Breast epithelium (tissue), 4 donors: ENCODE data around the gene AMPH. TPM values are rescaled to one million over a fixed set of nuclear protein-coding genes. Genes with fewer than 3 reads are reported as not detected.

Source experiments
- DNase-seq, 2 donors: peaks; one replicate each; pipeline ENCODE4 v3.0.0-alpha.2; 2019; ENCODE audit warnings: low spot score in 2 of 2
- H3K27ac ChIP-seq, 2 donors: fragments of 200-600 bp; sonication (generic) in 1 of 2; one replicate each; pipeline ENCODE4 v1.5.1; 2016 to 2019; ENCODE audit warnings: mild to moderate bottlenecking in 1 of 2
- H3K27me3 ChIP-seq, 2 donors: fragments of 200-600 bp; sonication (generic) in 1 of 2; one replicate each; pipeline versions ENCODE4 v1.5.1 to v1.6.0; 2017 to 2019; ENCODE audit warnings: control low read depth in 1 of 2, mild to moderate bottlenecking in 1 of 2
- H3K36me3 ChIP-seq: fragments of 200-600 bp; one replicate; pipeline ENCODE4 v1.5.1; 2019
- H3K4me1 ChIP-seq, 2 donors: fragments of 200-600 bp; sonication (generic); one replicate each; pipeline ENCODE4 v1.5.1; 2016 to 2019; ENCODE audit warnings: control low read depth in 1 of 2
- H3K4me3 ChIP-seq, 3 donors: fragments of 200-600 bp; sonication (generic); 1 replicate in 2 of 3; 2 replicates in 1 of 3; pipeline ENCODE4 v1.5.1; 2016 to 2019; ENCODE audit warnings: mild to moderate bottlenecking in 3 of 3, moderate library complexity in 2 of 3
- H3K9me3 ChIP-seq, 2 donors: fragments of 200-600 bp; sonication (generic) in 1 of 2; one replicate each; pipeline ENCODE4 v1.5.1; 2016 to 2019; ENCODE audit warnings: control low read depth in 1 of 2
- CTCF ChIP-seq, 3 donors: fragments of 450-650 bp; IDR thresholded peaks; one replicate each; pipeline ENCODE4 v1.5.1; 2016 to 2017; ENCODE audit warnings: antibody characterized with exemption in 3 of 3, mild to moderate bottlenecking in 3 of 3, moderate library complexity in 3 of 3
- POLR2A ChIP-seq: fragments of 450-650 bp; IDR thresholded peaks from one replicate; pipeline ENCODE4 v1.6.1; 2016; ENCODE audit warnings: antibody characterized with exemption, mild to moderate bottlenecking, moderate library complexity
- POLR2AphosphoS5 ChIP-seq, 3 donors: sonication (generic); formaldehyde crosslinking; IDR thresholded peaks; one replicate each; pipeline ENCODE4 v1.6.1; 2017; ENCODE audit warnings: antibody characterized with exemption in 3 of 3
- intact Hi-C: fragments of 100-400 bp; cut with DNase I; formaldehyde crosslinking; loops from one replicate; pipeline ENCODE4 v1.15.1; 2023; ENCODE audit warnings: low total_unique reads
- total RNA-seq, 3 donors: library from RNA; depleted of rRNA; stranded (reverse); fragments of >200 nt; gene quantifications; one replicate each; pipeline ENCODE4 v1.1.0, GENCODE V29; 2016

The AMPH gene
- total RNA-seq, 3 donors from 2014 or later: 5.0 to 31.0 (median 15.1) TPM

- DNase-seq: no peak
- peaks cover 13 to 21% of the 10 kb centered on the region in 2 donors for H3K9me3 ChIP-seq
- no peak overlapping the region for H3K4me3 ChIP-seq
- TF ChIP-seq POLR2AphosphoS5 (IDR thresholded peaks at IDR 0.05): no peak
- TF ChIP-seq CTCF (IDR thresholded peaks at IDR 0.05): no peak
- no peak for TF ChIP-seq POLR2A
- no peaks in the 10 kb centered on the region for H3K4me1 ChIP-seq
- no peak overlapping the region for H3K27ac ChIP-seq
- H3K36me3 ChIP-seq: no peaks in the 10 kb centered on the region
- H3K27me3 ChIP-seq: no peaks in the 10 kb centered on the region
- intact Hi-C loops: no loop called here
These were observed 118.5 kb downstream of the AMPH start for GRCh38 chr7:38512704-38513103.

GRCh38 chr7:38512291-38512690 is 118.9 kb downstream of the AMPH start:
- Histone ChIP-seq H3K36me3 (no peaks in the 10 kb centered on the region), H3K4me1 (no peaks in the 10 kb centered on the region), H3K4me3 (no peak overlapping the region), H3K27me3 (no peaks in the 10 kb centered on the region), H3K27ac (no peak overlapping the region), H3K9me3 (peaks cover 13 to 21% of the 10 kb centered on the region in 2 donors)
- intact Hi-C loops: no loop called here
- TF ChIP-seq POLR2A: no peak
- TF ChIP-seq POLR2AphosphoS5 (IDR thresholded peaks at IDR 0.05): no peak
- no peak for TF ChIP-seq CTCF (IDR thresholded peaks at IDR 0.05)
- DNase-seq: no peak

- H3K9me3 ChIP-seq: no peaks in the 10 kb centered on the region
- H3K27ac ChIP-seq: no peak overlapping the region
- H3K36me3 ChIP-seq: no peaks in the 10 kb centered on the region
- no peaks in the 10 kb centered on the region for H3K27me3 ChIP-seq
- H3K4me3 ChIP-seq: no peak overlapping the region
- no peak for DNase-seq
- intact Hi-C loops: no loop called here
- TF ChIP-seq POLR2AphosphoS5 (IDR thresholded peaks at IDR 0.05): no peak
- TF ChIP-seq CTCF (IDR thresholded peaks at IDR 0.05): no peak
- TF ChIP-seq POLR2A: no peak
- H3K4me1 ChIP-seq: no peaks in the 10 kb centered on the region
These were observed 123.8 kb downstream of the AMPH start for GRCh38 chr7:38507384-38507783.

GRCh38 chr7:38506756-38507155 is 124.4 kb downstream of the AMPH start:
- no peaks in the 10 kb centered on the region for H3K36me3 ChIP-seq
- intact Hi-C loops: no loop called here

GRCh38 chr7:38506004-38506403 is 125.2 kb downstream of the AMPH start:
- intact Hi-C loops: no loop called here
- H3K27ac ChIP-seq: peak overlapping the region in 1 of 2 donors; percentile 15
- no peaks in the 10 kb centered on the region for H3K9me3 ChIP-seq
- no peaks in the 10 kb centered on the region for H3K27me3 ChIP-seq
- H3K4me3 ChIP-seq: no peak overlapping the region
- H3K4me1 ChIP-seq: no peaks in the 10 kb centered on the region
- no peak for DNase-seq
- TF ChIP-seq POLR2AphosphoS5 (IDR thresholded peaks at IDR 0.05) (no peak), POLR2A (no peak), CTCF (IDR thresholded peaks at IDR 0.05) (no peak)
- H3K36me3 ChIP-seq: no peaks in the 10 kb centered on the region

More at GRCh38 chr7:38506756-38507155, 124.4 kb downstream of the AMPH start:
- H3K4me3 ChIP-seq: no peak overlapping the region
- peak overlapping the region in 1 of 2 donors; percentile 15 for H3K27ac ChIP-seq
- H3K4me1 ChIP-seq: no peaks in the 10 kb centered on the region
- DNase-seq: no peak
- no peaks in the 10 kb centered on the region for H3K27me3 ChIP-seq
- no peak for TF ChIP-seq CTCF (IDR thresholded peaks at IDR 0.05)
- no peak for TF ChIP-seq POLR2AphosphoS5 (IDR thresholded peaks at IDR 0.05)
- TF ChIP-seq POLR2A: no peak
- H3K9me3 ChIP-seq: no peaks in the 10 kb centered on the region
